Gastroesophageal sphincter (tissue), 3 donors: Measurements from ENCODE around the gene USP40.

Experiments used
- CTCF ChIP-seq, 4 experiments: fragments of 200-600 bp in 2 of 4; fragments of 450-650 bp in 2 of 4; sonication (generic) in 1 of 4; IDR thresholded peaks; one replicate each; pipeline ENCODE4 v1.5.1; 2017 to 2019; ENCODE audit warnings: antibody characterized with exemption in 4 of 4, mild to moderate bottlenecking in 2 of 4, moderate library complexity in 2 of 4
- POLR2A ChIP-seq, 2 donors: fragments of 450-650 bp; IDR thresholded peaks; one replicate each; pipeline ENCODE4 v1.6.1; 2017; ENCODE audit warnings: antibody characterized with exemption in 2 of 2, mild to moderate bottlenecking in 2 of 2, moderate library complexity in 1 of 2
- POLR2AphosphoS5 ChIP-seq: sonication (generic); formaldehyde crosslinking; IDR thresholded peaks from one replicate; pipeline ENCODE4 v1.6.1; 2017; ENCODE audit warnings: antibody characterized with exemption

- TF ChIP-seq POLR2A (IDR thresholded peaks at IDR 0.05), result no peak
- TF ChIP-seq CTCF (IDR thresholded peaks at IDR 0.05), result no peak
- TF ChIP-seq POLR2AphosphoS5, result no peak
Observed at GRCh38 chr2:233435436-233436190, 131.0 kb downstream of the USP40 start.
